Regular cardiac myocyte (primary cell): ENCODE results near the gene CAPN1. TPM values are rescaled to one million over a fixed set of nuclear protein-coding genes. Genes with fewer than 3 reads are reported as not detected.

ENCODE experiments used
- total RNA-seq: library from RNA; depleted of rRNA; stranded (reverse); fragments of >200 nt; gene quantifications from 2 replicates; pipeline ENCODE4 v1.2.3, GENCODE V29; 2014

The CAPN1 gene
- 61.7 and 142 TPM in 2 replicates for total RNA-seq

DNA sequence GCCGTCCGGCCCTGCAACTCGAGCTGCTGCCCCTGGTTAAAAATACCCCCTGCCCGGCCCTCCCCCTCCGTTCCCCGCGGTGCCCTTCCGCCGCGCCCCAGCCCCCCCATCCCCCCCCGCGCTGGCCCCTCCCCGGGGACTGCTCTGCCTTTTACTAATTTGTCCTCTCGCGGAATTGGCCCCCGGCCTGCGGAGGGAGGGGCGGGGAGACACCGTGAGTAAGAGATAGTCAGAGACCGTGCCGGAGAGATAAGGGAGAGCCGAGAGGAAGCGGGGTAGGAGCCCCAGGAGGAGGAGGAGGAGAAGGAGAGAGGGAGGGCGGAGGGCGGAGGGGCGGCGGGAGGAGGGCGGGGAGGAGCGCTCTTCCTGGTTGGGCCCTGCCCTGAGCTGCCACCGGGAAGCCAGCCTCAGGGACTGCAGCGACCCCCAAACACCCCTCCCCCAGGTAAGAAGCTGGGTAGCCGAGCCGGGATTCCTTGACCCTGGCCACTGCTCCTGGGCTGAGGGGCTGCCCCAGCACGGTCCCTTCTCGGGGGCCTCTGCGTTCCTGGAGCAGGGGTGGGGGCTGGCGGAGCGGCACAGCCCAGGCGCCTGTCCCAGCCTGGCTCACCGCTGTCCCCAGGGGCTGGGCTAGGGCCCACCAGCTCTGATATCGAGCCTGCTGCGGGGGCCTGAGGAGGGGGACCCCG lies at the start of gene CAPN1:
Gene CAPN1, plus strand, starts transcription at position 360 of the 689 bp plus-strand sequence. CDS start 774 bp downstream, outside the sequence.

DNA sequence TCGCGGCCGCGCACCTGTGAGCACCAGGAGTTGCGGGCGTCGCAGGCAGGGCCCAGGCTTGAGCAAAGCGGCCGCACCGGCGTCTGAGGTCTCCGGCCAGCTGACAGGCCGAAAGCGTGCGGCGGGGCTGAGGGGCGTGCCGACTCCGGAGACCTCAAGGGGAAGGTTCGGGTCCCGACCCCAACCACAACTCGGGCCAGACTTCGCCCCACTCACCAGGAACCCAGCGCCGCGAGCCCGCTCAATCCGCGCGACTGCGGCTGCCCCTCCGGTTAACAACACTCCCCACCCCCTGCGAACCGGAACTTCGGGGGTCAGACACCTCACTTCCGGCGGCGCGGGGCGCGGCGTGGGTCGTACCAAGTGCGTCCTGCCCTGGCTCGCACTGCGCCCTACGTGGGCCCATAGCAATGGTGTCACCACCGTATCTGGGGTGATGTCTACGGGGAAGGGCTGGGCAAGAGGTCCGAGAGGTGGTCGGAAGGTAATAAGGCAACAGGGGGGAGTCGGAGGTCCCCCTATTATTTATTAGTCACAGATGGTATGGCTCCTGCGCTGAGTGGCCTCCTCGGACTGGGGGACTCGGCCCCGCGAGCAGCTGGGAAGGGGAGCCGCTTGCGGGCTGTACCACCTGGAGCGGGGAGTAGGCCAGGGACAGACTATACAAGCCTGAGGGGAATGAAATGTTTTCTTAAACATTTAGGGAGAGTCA lies 47.3 kb upstream of the CAPN1 start, which contains the start of gene SYVN1:
Gene SYVN1, minus strand, starts transcription at position 280 of the 712 bp plus-strand sequence. CDS start 918 bp downstream, outside the sequence.

DNA sequence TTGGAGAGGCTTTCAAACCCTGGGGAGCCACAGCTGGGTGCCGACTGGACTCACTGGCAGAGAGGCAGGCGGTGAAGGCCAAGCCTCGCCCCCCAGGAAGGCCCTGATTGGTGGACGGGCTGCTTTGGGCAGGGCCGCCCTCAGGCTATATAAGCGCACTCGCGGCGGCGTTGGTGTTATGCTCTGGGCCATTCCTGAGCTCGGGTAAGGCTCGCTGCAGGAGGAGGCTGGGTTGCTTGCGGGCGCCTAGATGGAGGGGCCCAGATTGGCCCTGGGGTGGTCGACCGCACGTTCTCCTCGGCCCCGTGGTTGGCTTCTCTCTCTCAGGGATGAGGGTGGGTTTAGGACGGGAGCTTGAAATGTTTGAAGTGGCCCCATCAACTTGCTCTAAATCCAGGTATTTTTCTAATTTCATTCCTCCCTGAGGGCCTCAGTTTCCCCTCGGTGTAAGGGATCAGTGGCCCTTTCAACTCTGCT lies 11.6 kb upstream of the CAPN1 start, which contains the start of gene SPDYC:
Gene SPDYC, plus strand, starts transcription at position 176 of the 477 bp plus-strand sequence. CDS start 1,125 bp downstream, outside the sequence.

Other genes with a start within 250 kb of the CAPN1 start
- gene GPHA2, start 246.0 kb upstream of the CAPN1 start, total RNA-seq = not detected in 2 replicates
- gene MAJIN, start 209.8 kb upstream of the CAPN1 start, total RNA-seq = not detected in 2 replicates
- gene BATF2, start 185.0 kb upstream of the CAPN1 start, total RNA-seq = 0.28 and 0.77 TPM in 2 replicates
- 58.5 and 94.1 TPM in 2 replicates for gene ARL2, start 167.8 kb upstream of the CAPN1 start, total RNA-seq
- 7.9 and 8.4 TPM in 2 replicates for gene SNX15, start 154.5 kb upstream of the CAPN1 start, total RNA-seq
- gene SAC3D1, start 140.7 kb upstream of the CAPN1 start, total RNA-seq = 8.2 and 18.6 TPM in 2 replicates
- gene NAALADL1, start 123.4 kb upstream of the CAPN1 start, total RNA-seq = 16.9 and 21.4 TPM in 2 replicates
- 1.1 and 13.4 TPM in 2 replicates for gene CDCA5, start 97.9 kb upstream of the CAPN1 start, total RNA-seq
- gene ZFPL1, start 97.7 kb upstream of the CAPN1 start, total RNA-seq = 23.4 and 36.8 TPM in 2 replicates
- 120 and 121 TPM in 2 replicates for gene VPS51, start 85.7 kb upstream of the CAPN1 start, total RNA-seq
- 8.6 and 14.7 TPM in 2 replicates for gene TM7SF2, start 70.1 kb upstream of the CAPN1 start, total RNA-seq
- 8.2 and 14.8 TPM in 2 replicates for gene ZNHIT2, start 64.2 kb upstream of the CAPN1 start, total RNA-seq
- 204 and 252 TPM in 2 replicates for gene FAU, start 59.8 kb upstream of the CAPN1 start, total RNA-seq
- gene MRPL49, start 59.6 kb upstream of the CAPN1 start, total RNA-seq = 52.9 and 54.7 TPM in 2 replicates
- 12.4 and 15.1 TPM in 2 replicates for gene SYVN1, start 47.4 kb upstream of the CAPN1 start, total RNA-seq
- not detected in 2 replicates for gene SPDYC, start 11.7 kb upstream of the CAPN1 start, total RNA-seq
- 4.5 and 16.9 TPM in 2 replicates for gene POLA2, start 80.0 kb downstream of the CAPN1 start, total RNA-seq
- gene CDC42EP2, start 132.9 kb downstream of the CAPN1 start, total RNA-seq = 10.9 and 18.3 TPM in 2 replicates
- 27.9 and 29.9 TPM in 2 replicates for gene DPF2, start 151.9 kb downstream of the CAPN1 start, total RNA-seq
- gene TIGD3, start 172.8 kb downstream of the CAPN1 start, total RNA-seq = under 0.01 and 0.19 TPM in 2 replicates
- 1.5 and 2.8 TPM in 2 replicates for gene SLC25A45, start 200.7 kb downstream of the CAPN1 start, total RNA-seq
- 58.9 and 64.0 TPM in 2 replicates for gene FRMD8, start 204.7 kb downstream of the CAPN1 start, total RNA-seq
- 51.4 and 335 TPM in 2 replicates for gene NEAT1, start 240.9 kb downstream of the CAPN1 start, total RNA-seq